Left forelimb (tissue), 1 donor: Measurements from ENCODE around the gene CD4.

Source experiments
- DNase-seq: peaks from one replicate; pipeline ENCODE4 v3.0.0-alpha.2; 2018; ENCODE audit warnings: low spot score

The CD4 gene

DNA sequence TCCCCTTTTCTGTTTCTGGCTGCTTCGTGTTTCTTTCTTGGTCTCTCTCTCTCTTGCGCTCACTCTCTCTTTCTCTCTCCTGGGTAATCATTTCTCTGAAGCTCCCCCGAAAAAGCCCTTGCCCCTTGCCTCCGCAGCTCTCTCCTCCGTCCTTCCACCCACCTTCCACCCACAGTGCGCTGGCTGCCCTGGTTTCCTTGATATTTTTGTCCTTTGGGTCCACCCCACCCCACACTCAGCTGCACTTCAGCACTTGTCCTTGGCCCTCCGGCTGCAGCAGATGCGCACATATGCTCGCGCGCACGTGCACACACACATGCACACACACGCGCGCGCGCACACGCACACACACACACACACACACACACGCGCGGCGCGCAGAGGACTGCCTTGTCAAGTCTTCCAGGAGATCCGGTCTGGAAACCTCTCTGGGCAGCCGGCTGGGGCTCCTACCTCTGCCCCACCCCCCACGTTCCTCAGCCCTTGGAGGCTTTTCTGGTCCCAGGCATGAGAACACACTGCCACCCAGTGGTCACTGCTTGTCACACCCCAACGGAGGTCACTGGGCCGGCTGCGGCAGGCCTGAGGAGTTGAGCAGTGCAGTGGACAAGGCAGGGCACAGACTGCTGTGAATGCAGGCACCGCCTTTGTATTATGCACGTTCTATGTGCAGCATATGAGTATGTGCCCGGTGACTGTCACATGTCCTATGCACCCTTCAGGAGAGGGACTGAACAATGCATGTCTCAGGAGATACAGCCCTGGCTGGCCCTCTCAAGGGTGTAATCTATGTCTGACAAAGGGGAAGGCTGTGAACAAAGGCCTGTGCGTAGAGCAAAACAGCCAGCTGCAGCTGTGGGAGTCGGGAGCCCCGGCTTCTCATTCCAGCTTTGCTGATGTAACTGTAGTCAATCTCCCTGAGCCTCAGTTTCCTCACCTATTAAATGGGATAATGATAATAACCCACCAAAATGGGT is 10.5 kb upstream of the CD4 start:
- peak; percentile 95 for DNase-seq

DNA sequence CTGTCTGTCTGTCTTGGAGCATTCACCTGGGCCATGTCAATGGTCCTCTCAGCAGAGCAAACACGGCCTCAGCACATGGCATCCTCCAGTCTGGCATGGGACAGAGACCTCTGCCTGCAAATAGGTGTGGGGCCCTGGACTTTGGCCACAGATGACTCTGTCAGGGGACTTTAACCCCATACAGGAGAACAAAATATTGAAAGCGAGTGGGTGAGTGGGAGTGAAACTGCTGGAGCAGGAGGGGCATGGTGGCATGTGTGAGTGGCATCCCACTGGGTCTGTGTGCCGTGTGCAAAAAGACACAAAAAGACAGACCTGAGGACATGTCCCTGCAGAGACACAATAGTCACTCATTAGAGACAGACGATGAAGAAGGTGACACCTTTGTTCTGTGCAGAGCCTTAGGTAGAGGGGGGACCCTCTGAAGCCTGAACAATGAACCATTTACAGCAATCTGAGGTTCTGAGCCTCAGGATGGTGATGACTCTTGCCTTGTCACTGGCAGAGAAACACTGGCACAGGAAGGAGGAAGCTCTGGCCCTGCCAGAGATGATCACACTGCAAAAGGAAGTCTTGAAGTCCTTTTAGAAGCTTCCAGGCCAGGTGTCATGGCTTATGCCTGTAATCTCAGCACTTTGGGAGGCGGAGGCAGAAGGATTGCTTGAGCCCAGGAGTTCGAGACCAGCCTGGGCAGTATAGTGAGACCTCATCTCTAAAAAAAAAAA is 9.5 kb upstream of the CD4 start:
- peak; percentile 52 for DNase-seq

DNA sequence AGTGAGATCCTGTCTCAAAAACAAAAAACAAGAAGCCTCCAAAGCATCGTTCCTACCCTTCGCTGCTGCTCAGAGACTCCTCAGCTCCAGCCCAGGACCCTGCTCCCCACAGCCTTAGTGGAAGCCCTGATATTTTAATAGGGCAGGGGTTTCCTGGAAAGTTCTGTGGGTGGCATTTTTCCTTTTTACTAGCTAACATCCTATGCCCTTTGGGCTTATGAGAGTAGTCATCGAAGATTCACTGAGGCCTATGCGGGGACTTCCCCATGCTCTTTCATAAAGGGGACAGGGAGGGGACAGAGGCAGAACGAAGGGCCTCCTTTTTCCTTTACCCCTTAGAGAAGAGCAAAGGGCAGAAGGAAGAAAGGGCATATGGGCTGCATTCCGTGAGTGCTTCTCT is 8.8 kb upstream of the CD4 start:
- no peak for DNase-seq

DNA sequence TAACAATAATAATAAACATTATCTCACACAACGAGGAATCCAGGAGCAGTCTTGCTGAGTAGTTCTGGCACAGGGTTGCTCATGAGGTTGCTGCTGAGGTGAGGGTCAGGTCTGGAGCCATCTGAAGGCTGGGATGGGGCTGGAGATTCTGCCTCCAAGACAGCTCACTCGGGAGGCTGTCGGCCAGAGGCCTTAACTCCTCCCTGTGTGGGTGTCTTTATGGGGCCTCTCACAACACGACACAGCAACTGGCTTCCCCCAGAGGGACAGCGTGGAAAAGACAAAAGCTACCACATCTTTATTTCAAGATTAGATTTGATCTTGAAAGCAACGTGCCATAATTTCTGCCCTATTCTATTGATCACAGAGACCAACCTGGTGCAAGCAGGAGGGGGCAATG is 7.2 kb upstream of the CD4 start:
- no peak for DNase-seq

DNA sequence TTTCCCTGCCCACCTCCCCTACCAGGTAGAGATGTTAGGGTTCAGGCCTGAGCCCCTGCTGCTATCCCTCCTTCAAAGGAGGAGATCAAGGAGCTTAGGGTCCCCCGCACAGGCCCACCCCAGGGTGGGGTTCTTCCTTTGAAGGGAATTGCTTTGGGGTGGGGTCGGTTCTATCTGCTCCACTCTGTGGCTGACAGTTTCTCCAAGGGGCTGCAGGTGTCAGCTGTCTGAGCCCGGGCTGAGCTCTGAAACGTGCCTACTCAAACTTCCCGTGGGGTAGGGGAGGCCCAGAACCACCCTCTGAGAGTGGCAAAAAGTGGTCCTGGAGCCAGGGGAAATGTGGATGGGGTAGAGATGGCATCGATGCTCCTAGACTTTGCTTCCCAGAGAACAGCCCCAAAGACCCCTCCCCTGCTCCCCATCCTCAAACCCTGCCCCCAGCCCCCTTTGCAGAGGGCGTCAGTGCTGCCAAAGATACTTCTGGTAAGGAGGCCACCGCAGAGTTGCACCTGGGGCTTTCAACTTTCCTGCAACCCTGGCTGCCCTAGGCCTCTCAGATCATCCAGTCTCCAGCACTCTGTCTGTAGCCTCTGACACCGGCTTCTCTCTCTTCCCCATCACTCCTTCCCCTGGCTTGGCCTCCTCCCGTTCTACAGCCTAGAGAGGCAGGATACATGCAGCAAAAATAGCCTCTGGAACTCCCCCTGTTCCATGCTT is 6.3 kb upstream of the CD4 start:
- DNase-seq: no peak

DNA sequence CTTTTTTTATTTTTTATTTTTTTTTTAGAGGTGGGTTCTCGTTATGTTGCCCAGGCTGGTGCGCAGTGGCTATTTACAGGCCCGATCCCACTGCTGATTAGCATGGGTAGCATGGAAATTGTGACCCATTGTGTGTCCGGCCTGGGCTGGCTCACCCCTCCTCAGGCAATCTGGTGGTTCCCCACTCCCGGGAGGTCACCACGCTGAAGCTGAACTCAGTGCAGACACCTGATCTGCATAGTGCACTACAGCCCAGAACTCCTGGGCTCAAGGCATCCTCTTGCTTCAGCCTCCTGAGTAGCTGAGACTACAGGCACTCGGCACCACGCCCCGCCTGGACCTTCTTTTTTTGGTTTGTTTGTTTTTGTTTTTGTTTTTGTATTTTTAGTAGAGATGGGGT is 5.5 kb upstream of the CD4 start:
- no peak for DNase-seq

DNA sequence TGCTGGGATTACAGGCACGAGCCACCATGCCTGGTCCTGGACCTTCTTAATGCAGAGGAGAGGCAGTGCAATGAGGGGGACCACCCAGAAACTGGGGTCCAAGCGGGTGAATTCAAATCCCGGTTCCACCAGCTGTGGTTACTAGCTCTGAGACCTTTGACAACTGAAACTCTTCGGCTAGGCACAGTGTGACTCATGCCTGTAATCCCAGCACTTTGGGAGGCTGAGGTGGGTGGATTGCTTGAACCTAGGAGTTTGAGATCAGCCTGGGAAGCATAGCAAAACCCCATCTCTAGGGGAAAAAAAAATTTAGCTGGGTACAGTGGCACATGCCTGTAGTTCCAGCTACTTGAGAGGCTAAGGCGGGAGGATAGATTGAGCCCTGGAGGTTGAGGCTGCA is 5.0 kb upstream of the CD4 start:
- DNase-seq: no peak

DNA sequence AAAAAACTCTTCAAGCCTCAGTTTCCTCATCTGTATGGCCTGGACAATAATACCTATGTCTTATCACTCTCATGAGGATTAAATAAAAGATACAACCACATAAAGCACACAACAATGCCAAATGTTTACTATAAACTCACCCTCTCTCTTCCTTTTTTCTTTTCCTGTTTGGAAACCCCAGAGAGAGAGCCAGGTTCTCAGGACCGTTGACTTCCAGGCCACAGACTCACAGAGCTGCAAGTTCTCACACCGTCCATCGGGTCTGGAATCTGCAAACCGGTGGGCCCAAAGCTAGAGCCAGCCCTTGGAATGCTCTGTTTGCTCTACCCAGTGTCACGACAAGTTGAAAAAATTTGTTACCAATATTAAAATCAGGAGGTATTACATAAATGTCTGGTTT is 4.6 kb upstream of the CD4 start:
- DNase-seq: no peak

DNA sequence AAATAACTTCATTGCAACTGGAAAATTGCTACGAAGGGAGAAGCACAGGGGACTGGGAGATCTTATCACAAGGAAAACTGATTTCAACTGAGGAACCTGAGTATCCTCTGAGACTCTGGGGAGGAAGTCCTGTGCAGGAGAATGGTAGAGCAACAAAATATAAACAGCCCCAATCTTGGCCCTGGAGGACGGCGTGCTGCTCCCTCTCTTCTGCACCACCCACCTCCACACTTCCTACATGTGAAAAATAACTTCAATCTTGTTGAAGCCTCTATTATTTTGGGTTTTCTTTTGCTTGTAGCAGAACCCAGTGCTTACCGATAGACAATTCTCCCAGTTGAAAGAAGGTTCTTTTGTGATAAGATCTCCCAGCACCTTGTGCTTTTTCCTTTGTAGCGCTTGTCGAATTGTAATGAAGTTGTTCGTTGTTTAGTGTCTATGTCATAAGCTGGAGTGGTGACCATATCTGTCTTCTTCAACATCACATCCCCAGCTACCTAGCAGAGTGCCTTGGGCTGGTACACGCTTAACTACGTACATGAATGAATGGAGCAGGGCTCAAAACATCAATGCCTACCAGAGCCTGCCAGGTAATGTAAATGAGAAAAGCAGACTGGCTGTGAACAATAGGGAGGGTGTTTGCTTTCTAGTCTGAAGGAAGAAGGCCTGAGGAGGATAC is 2.8 kb upstream of the CD4 start:
- no peak for DNase-seq

DNA sequence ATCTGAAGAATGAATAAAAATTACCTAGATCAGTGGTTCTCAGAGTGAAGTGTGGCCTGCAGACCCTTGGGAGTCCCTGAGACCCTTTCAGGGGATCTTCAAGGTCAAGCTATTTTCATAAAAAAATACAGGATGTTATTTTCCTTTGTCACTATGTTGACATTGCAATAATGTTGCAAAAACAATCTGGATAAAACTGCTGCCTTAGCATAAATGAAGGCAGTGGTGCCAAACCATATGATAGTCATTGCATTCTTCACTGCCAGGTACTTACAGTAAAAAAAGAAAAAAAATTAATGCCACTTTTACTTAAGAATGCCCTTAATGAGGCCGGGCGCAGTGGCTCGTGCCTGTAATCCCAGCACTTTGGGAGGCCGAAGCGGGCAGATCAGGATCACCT is 2.0 kb upstream of the CD4 start:
- DNase-seq: no peak

DNA sequence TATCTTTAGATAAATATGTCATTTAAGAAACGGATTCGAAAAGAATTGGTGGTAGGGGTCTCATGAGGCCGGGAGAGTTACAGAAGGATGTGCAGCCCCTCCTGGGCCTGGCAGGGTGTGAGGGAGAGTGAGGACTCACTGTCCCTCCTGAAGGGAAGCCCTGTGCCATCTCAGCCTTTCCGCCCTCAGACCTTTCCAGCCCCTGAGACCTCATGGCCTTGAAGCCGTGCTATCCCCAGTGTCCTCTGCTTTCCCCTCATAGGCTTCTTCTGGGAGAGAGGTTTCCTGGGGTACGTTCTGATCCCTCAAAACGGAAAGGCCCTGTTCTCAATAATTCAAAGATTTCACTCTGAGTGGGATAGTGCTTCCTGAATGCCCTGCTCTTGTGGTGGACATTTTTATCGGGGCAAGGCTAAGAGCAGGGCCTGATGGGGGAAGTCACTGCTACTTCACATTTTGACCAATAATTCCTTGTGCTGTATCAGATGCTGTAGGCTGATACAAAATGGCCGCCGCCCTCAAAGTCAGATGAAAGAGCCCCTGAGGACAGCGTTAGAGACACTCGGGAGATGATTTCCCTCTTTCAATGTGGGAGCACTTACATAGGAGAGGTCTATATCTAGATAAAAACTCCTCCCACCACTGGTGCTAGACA is 1.3 kb downstream of the CD4 start:
- no peak for DNase-seq

DNA sequence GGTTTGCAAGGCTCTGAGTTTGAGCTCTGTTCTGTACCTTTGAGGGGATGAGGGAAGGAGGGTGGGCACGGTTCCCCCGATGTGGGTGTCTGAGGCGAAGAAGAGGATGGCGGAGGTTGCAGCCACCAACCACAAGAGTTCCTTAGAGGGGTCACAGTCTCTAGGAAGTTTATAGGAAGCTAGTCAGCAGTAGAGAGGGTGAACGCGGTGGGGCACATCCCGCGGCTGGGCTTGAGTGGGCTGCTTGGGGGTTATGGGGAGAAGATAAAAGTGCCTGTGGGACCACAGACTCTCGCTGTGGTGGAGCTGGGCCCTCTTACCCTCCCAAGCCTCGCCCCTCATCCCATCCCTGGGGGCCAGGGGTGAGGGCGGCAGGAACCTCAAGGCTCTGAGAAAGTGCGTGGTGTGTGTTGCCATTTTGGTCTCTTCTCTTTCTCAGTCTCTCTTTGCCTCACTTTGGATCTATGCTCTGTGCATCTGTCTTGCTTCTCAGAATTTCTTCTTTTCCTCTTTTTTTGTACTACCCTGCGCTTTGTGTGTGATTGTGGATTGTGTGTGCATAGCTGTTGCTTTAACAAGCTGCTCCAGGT is 2.7 kb downstream of the CD4 start:
- no peak for DNase-seq

DNA sequence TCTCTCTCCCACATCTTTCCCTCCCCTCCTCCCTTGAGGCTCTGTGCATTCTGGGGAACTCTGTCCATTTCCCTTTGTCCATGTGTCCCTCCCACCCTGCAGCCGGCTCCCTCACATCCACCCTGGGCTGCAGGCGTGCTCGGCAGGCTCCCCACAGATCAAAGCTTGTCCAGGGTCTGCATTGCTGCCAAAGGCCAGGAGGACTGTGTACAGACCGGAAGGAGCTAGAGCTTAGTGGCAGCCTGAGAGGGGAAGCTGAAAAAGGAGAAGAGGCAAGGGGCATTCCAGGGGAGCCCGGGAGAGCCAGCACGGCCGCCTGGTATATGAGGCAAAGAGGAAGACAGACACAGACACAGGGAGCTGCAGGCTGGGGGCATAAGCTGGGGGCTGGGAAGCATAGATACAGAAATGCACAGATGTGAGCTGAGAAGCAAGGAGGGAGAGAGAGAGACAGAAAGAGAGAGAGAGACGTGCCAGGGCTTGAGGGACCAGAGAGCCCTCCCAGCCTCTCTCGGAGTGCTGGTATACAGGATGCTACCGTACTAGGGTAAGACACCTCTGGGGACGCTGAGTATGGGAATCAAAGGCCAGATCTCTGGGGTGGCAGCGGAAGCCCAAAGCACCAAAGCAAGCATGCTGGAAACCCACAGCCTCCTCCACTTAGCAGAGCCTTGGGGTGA is 3.3 kb downstream of the CD4 start:
- no peak for DNase-seq

DNA sequence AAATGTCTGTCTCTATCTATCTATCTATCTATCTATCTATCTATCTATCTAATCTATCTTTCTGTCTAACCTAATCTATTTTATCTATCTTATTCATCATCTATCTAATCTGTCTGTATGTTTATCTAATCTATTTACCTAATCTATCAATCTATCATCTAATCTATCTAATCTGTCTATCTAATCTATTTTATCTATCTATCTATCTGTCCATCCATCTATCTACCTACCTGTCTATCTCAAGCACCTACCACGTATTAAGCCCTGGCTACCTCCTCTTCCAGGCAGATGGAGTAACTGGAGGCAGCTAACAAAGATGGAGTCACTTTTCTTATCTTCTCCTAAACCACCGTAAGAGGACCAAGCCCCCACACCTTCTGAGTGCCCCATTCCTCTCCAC is 5.8 kb downstream of the CD4 start:
- DNase-seq: no peak

DNA sequence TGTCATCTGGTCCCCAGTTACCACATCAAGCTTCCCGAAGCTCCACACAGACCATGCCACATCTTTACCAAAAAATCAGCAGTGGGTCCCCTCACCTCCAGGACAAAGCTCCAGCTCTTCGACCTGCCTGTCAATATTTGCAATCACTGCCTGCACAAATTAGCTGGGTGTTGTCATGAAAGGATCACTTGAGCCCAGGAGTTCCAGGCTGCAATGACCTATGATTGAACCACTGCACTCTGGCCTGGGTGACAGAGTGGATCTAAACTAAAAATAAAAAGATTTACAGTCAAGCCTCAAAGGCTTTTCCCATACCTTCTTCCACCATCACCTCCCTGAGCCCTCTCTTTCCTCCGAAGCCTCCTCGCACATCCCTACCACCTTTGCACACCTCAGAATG is 7.2 kb downstream of the CD4 start:
- no peak for DNase-seq

DNA sequence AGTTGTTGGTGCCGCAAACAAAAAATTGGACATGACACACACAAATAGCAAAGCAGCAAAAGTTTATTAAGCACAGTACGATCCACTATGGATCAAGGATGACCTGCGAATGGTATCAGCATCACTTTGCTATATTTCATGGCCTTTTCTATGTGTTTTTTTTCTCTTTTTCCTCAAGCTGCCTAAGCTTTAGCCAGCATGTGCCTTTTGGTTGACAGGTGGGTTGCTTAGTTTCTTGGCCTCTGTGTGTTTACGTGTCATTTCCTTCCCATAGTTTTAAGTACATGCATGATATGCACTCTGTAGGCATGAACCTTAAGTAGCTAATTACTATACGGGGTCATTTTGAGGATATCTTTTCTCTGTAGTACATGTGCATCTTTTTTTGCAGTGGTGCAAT is 9.8 kb downstream of the CD4 start:
- DNase-seq: no peak

DNA sequence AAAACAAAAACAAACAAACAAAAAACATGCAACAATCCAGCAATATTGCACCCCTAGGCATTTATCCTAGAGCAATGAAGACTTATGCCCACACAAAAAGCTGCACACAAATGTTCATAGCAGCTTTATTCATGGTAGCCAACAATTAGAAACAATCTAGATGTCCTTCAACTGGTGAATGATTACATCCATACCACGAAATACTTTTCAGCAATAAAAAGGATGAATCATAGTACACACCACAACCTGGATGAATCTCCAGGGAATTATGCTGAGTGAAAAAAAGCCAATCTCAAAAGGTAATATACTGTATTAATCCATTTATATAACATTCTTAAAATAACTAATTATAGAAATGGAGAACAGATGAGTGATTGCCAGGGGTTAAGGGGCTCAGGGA is 17.8 kb downstream of the CD4 start:
- DNase-seq: no peak

DNA sequence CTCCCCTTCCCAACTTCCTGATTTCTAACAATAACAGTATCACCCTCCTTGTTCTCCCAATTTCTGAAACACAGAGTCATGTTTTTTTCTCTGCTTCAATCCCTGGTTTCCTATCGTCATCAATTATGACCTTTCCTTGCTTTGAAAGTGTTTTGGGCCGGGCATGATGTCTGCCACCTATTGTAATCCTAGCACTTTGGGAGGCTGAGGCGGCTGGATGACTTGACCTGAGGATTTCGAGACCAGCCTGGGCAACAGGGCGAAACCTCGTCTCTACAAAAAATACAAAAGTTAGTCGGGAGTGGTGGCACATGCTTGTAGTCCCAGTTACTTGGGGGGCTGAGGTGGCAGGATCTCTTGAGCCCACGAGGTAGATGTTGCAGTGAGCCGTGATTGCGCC is 19.7 kb downstream of the CD4 start:
- DNase-seq: no peak

DNA sequence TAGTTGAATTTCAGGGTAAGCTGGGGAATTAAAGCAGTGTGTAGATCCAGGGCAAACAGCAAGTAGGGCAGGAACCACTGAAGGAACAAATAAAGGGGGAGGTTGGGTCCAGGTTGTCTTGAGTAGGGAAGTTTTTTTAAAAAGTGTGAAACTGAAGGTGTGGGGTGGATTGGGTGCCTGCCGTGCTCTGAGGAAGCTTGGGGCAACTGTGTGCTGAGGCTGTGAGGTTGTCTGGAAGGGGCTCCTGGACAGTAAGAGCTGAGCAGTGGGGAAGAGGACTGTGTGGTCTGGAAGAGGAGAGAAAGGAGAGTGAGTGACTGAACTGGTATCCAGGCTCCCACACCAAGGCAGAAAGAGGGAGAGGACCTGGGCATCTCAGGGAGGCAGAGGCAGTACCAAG is 21.4 kb downstream of the CD4 start:
- DNase-seq: no peak

DNA sequence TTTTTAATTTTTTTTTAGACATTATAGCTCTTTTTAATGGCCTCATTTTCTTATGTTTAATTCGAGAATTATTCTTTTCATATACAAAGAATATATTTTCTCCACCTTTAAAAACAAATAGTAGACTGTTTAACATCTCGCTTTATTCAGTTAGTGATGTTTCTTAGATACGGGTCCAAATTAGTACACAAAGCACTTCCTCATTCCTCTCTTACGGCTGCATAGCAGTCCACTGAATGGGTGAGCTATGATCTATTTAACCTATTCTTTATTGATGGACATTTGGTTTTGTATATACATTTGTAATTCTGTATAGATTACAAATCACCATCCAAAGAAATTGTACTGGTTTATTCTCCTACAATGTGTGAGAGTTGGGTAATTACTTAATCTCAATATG is 24.0 kb downstream of the CD4 start:
- DNase-seq: no peak

DNA sequence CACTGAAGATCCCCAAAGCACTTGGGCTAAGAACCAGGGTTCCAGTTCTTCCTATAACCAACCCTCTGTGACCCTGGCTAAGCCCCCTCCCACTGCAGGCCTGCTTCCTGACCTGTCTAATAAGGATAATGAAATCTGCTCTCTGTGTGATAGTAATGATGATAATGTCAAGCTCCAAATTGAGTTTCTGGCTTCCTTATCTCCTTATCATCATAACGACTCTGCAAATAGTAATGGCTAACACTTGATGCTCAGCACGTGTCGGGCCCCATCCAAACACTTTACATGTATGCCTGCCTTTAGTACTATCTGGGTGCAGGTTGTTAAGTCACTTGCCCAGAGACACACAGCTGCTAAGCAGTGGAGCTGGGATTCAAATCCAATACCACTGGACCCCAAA is 27.3 kb downstream of the CD4 start:
- DNase-seq: no peak
